ENCODE data around the gene GSDMA.

DNA sequence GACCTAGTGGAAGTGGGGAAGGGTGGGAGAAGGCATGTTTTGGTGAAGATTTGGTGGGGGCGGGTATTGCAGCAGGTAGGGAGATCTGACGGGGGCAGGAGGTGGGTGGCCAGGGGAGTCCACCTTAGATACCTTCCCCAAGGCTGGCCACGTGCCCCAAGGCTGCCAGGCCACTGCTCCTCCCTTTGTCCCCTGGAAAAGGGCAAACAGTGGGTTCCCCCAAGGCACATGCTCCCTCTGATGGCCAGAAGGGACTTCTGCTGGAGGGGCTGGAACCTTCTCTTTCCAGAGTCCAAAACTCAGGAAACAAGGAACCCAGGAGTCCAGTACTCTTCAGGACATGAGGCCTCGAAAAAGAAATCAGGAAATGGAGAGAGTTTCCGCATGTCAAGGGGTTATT, 11.6 kb downstream of the GSDMA start:
- no peak for TF ChIP-seq CTCF (IDR thresholded peaks at IDR 0.05; ENCODE audit: low read depth, low read length, poor library complexity, severe bottlenecking)
- no peak for TF ChIP-seq EZH2phosphoT487 (IDR thresholded peaks at IDR 0.05; ENCODE audit: borderline replicate concordance, low read length)
